K562 (cell line): ENCODE results near the gene ENTPD3. TPM values are rescaled to one million over a fixed set of nuclear protein-coding genes. Genes with fewer than 3 reads are reported as not detected.
A peak's percentile ranks its signal among the peaks of the same experiment; 100 is the strongest.

Experiments used
- ATAC-seq: fragments of 200-7000 bp; cut with Tn5 transposase; 3 replicates; pipeline ENCODE4 v1.9.1; 2020; ENCODE audit warnings: moderate library complexity
- BruUV-seq: library from RNA; stranded (reverse); fragments of 400-500 nt; replicated peaks from 2 replicates; lab custom pipeline; 2021; lab: Mats Ljungman, UMichigan
- CTCF ChIA-PET: fragments of 300-600 bp; formaldehyde crosslinking; extraction: SDS; loops from one replicate; lab custom pipeline; 2021; ENCODE audit warnings: low intra/inter-chr PET ratio; lab: Yijun Ruan, JAX
- POLR2A ChIA-PET: fragments of 300-600, 350-650 bp; sonication (Branson Sonifier 250); formaldehyde crosslinking; extraction: SDS; loops from one replicate; lab custom pipeline; 2021; ENCODE audit warnings: antibody characterized with exemption, inconsistent platforms; lab: Yijun Ruan, JAX
- DNase-seq, 4 experiments: peaks; one replicate each; pipeline versions ENCODE4 v3.0.0 to v3.0.0-alpha.2; 2011 to 2018; ENCODE audit warnings: low spot score in 3 of 4, mixed read lengths in 3 of 4; ENCODE audit errors: extremely low read depth in 1 of 4
- FAIRE-seq: peaks from 2 replicates; lab custom pipeline; 2011; peaks lifted over from hg19 to GRCh38; lab: Jason Lieb, UNC
- H2AFZ ChIP-seq: 2 replicates; pipeline ENCODE4 v1.6.0; 2011; ENCODE audit warnings: low read depth, low read length, control low read depth, inconsistent platforms
- H3K27ac ChIP-seq: fragments of 200-600 bp; 3 replicates; pipeline ENCODE4 v1.8.0; 2011; ENCODE audit warnings: low read depth, mild to moderate bottlenecking, control low read depth, inconsistent platforms, low read length, moderate library complexity, mixed read lengths; ENCODE audit errors: extremely low read depth
- H3K27me3 ChIP-seq, 2 experiments: fragments of 300-600 bp in 1 of 2; 2 replicates in 1 of 2; 3 replicates in 1 of 2; pipeline versions ENCODE4 v1.6.0 to v1.8.0; 2011; ENCODE audit warnings: inconsistent platforms in 2 of 2, low read length in 2 of 2, mild to moderate bottlenecking in 1 of 2, mixed read lengths in 1 of 2, moderate library complexity in 1 of 2; ENCODE audit not compliant: control insufficient read depth in 2 of 2, insufficient read depth in 2 of 2
- H3K36me3 ChIP-seq: fragments of 300-600 bp; 3 replicates; pipeline ENCODE4 v1.8.0; 2011; ENCODE audit warnings: mild to moderate bottlenecking, low read length, inconsistent platforms; ENCODE audit not compliant: control insufficient read depth, insufficient read depth
- H3K4me1 ChIP-seq, 2 experiments: fragments of 200-600 bp in 1 of 2; replicated peaks in 1 of 2; 2 replicates in 1 of 2; 3 replicates in 1 of 2; pipeline versions ENCODE4 v1.5.1 to v1.8.0; 2011; ENCODE audit warnings: inconsistent platforms in 2 of 2, low read length in 2 of 2, mild to moderate bottlenecking in 1 of 2, mixed read lengths in 1 of 2, moderate library complexity in 1 of 2; ENCODE audit not compliant: control insufficient read depth in 2 of 2, insufficient read depth in 2 of 2
- H3K4me2 ChIP-seq: 2 replicates; pipeline ENCODE4 v1.6.1; 2011; ENCODE audit warnings: low read length, control low read depth, inconsistent platforms, mixed read lengths; ENCODE audit not compliant: insufficient read depth
- H3K4me3 ChIP-seq: fragments of 200-600 bp; sonication (generic), shearing (Covaris generic); 2 replicates; pipeline ENCODE4 v1.5.1; 2016; ENCODE audit warnings: control low read depth, inconsistent platforms
- H3K79me2 ChIP-seq: fragments of 200-600 bp; 3 replicates; pipeline ENCODE4 v1.8.0; 2011; ENCODE audit warnings: low read length, inconsistent platforms; ENCODE audit not compliant: control insufficient read depth, insufficient read depth
- H3K9ac ChIP-seq, 2 experiments: 2 replicates each; pipeline versions ENCODE4 v1.6.0 to v1.6.1; 2011; ENCODE audit warnings: low read depth in 2 of 2, low read length in 2 of 2, control low read depth in 1 of 2, inconsistent platforms in 1 of 2, mild to moderate bottlenecking in 1 of 2, mixed read lengths in 1 of 2; ENCODE audit not compliant: insufficient read depth in 1 of 2
- H3K9me1 ChIP-seq: one replicate; pipeline ENCODE4 v1.6.0; 2011; ENCODE audit warnings: inconsistent platforms, mild to moderate bottlenecking, low read length, moderate library complexity; ENCODE audit not compliant: control insufficient read depth, insufficient read depth
- H3K9me3 ChIP-seq: replicated peaks from 2 replicates; pipeline ENCODE4 v1.5.1; 2011; ENCODE audit warnings: low read depth, low read length, inconsistent platforms; ENCODE audit not compliant: control insufficient read depth, insufficient read depth
- H4K20me1 ChIP-seq: replicated peaks from 2 replicates; pipeline ENCODE4 v1.6.1; 2011; ENCODE audit warnings: low read length, inconsistent platforms, mixed read lengths; ENCODE audit not compliant: control insufficient read depth, insufficient read depth
- BCOR ChIP-seq: fragments of 450-650 bp; IDR thresholded peaks from 2 replicates; pipeline ENCODE4 v1.6.1; 2016
- CCAR2 ChIP-seq: fragments of 200-400 bp; formaldehyde crosslinking; IDR thresholded peaks from 2 replicates; pipeline ENCODE4 v1.6.1; 2017; ENCODE audit warnings: mild to moderate bottlenecking, low read depth, low read length
- FOXK2 ChIP-seq, 2 experiments: fragments of 450-650 bp; IDR thresholded peaks in 1 of 2; conservative IDR thresholded peaks in 1 of 2; 2 replicates each; pipeline ENCODE4 v1.6.1; 2016; ENCODE audit warnings: low read depth in 2 of 2, mild to moderate bottlenecking in 1 of 2
- HDAC1 ChIP-seq, 2 experiments: fragments of 450-650 bp; IDR thresholded peaks; 2 replicates each; pipeline ENCODE4 v1.6.1; 2016 to 2017; ENCODE audit warnings: inconsistent platforms in 1 of 2, mild to moderate bottlenecking in 1 of 2, moderate library complexity in 1 of 2
- HEY1 ChIP-seq: fragments of 250-450 bp; sonication (Bioruptor Pico); IDR thresholded peaks from 2 replicates; pipeline ENCODE4 v1.5.0; 2020; ENCODE audit warnings: mild to moderate bottlenecking, moderate library complexity, borderline replicate concordance
- KAT7 ChIP-seq: sonication (generic); formaldehyde crosslinking; IDR thresholded peaks from 2 replicates; pipeline ENCODE4 v1.8.0; 2022; ENCODE audit warnings: missing genetic modification reagents, mild to moderate bottlenecking, borderline replicate concordance
- NFIC ChIP-seq: fragments of 450-650 bp; IDR thresholded peaks from 2 replicates; pipeline ENCODE4 v1.6.1; 2017; ENCODE audit warnings: mild to moderate bottlenecking, inconsistent platforms
- RBM25 ChIP-seq: fragments of 200-400 bp; formaldehyde crosslinking; IDR thresholded peaks from 2 replicates; pipeline ENCODE4 v1.6.1; 2018; ENCODE audit warnings: low read length, low read depth, moderate library complexity; ENCODE audit not compliant: severe bottlenecking
- TCF3 ChIP-seq: sonication (generic); formaldehyde crosslinking; IDR thresholded peaks from 2 replicates; pipeline ENCODE4 v1.4.0; 2020; ENCODE audit warnings: mild to moderate bottlenecking, missing genetic modification reagents
- ZNF121 ChIP-seq: sonication (generic); formaldehyde crosslinking; conservative IDR thresholded peaks from 2 replicates; pipeline ENCODE4 v1.8.0; 2022; ENCODE audit warnings: missing genetic modification reagents
- ZNF431 ChIP-seq: sonication (generic); formaldehyde crosslinking; IDR thresholded peaks from 2 replicates; pipeline ENCODE4 v1.8.0; 2022; ENCODE audit warnings: mild to moderate bottlenecking, missing genetic modification reagents
- WGBS: fragments of 100-300 bp; shearing (Covaris generic); methylation state at CpG from one replicate; pipeline ENCODE4 v1.1.6; 2016; ENCODE audit warnings: low coverage, mixed read lengths; ENCODE audit not compliant: insufficient coverage; ENCODE audit errors: missing lambda C conversion rate; 5-methylcytosine and 5-hydroxymethylcytosine counted together
- in situ Hi-C: fragments of 300-500 bp; cut with MboI; formaldehyde crosslinking; loops from 4 replicates; pipeline ENCODE4 v1.15.0; 2018; ENCODE audit warnings: inconsistent platforms, mixed read lengths
- intact Hi-C: fragments of 100-400 bp; cut with micrococcal nuclease; formaldehyde crosslinking; loops from 2 replicates; pipeline ENCODE4 v1.14.2; 2022
- polyA plus RNA-seq, 8 experiments: library from polyadenylated mRNA; depleted of rRNA in 4 of 8; stranded (reverse) in 5 of 8; unstranded in 3 of 8; fragments of >200 nt; fragmentation: Nextera tagmentation in 2 of 8; fragmentation: Illumina TruSeq in 1 of 8; extraction: Ambion mirVana in 2 of 8; extraction: Trizol in 1 of 8; gene quantifications; 2 replicates each; pipeline versions ENCODE4 v1.2.1 to v1.2.3, GENCODE V29; 2011 to 2014; ENCODE audit warnings: inconsistent platforms in 1 of 8, missing spikeins in 1 of 8
- total RNA-seq, 7 experiments: library from RNA; depleted of rRNA in 6 of 7; stranded (reverse); fragments of >200 nt in 6 of 7; fragmentation: Illumina TruSeq in 2 of 7; extraction: Trizol in 2 of 7; gene quantifications; 2 replicates each; pipeline versions ENCODE4 v1.2.1 to v1.2.3, GENCODE V29; 2011 to 2021; ENCODE audit warnings: low replicate concordance in 1 of 7
- TF ChIP-seq, protein P1 (sequence below): fragments of 450-650 bp; IDR thresholded peaks from 2 replicates; pipeline ENCODE4 v1.6.1; 2017; ENCODE audit warnings: antibody characterized with exemption, mild to moderate bottlenecking

Gene ENTPD3
- total and polyA plus RNA-seq, 9 of the 15 experiments (the other 6 are each of a cell fraction or from before 2014, with no cell fraction given) = 0.23 to 2.1 (median 0.58) TPM

DNA sequence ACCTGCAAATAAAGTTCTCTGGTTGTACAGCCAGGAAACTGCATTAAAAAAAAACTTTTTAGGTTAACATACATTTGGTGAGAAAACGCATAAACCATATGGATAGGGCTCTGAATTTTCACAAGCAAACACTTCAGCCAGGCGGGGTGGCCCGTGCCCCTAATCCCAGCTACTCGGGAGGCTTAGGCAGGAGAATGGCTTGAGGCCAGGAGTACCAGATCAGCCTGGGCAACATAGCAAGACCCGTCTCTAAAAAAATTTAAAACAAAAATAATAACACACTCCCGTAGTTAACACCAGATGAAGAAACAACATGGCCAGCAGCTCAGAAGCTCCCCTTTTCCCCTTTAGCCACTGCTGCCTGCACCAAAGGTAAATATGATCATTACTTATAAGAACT lies 66.9 kb downstream of the ENTPD3 start:
- Histone ChIP-seq H2AFZ (peak overlapping the region; percentile 82), H3K4me3 (peak overlapping the region; percentile 57), H3K27me3 (no peaks in the 10 kb centered on the region), H3K4me1 (peaks cover 12 to 21% of the 10 kb centered on the region in 2 experiments), H3K9ac (peak overlapping the region; percentile 79 to 81), H3K79me2 (peaks cover 29% of the 10 kb centered on the region), H3K4me2 (peak overlapping the region; percentile 85), H3K9me3 (no peaks in the 10 kb centered on the region), H3K27ac (peak overlapping the region; percentile 52; the same call in 2 of the 3 replicates), H3K36me3 (peaks cover 15% of the 10 kb centered on the region), H4K20me1 (no peaks in the 10 kb centered on the region; the same call in 1 of the 2 replicates), H3K9me1 (no peaks in the 10 kb centered on the region)
- ATAC-seq (no peak), FAIRE-seq (no peak), DNase-seq (no peak)
- WGBS = 4% methylated on average over 6 of the region's 6 CpGs
- intact Hi-C loops (loop anchor here (1.0 to 10.0 kb wide), 3 partner anchors 71 to 1069 kb away; partner anchors contain the start of genes SLC25A38 and ZNF621), in situ Hi-C loops (loop anchor here (25.0 kb wide), 1 partner anchor 1042 kb away; the partner anchor contains the start of gene RPSA)
- POLR2A ChIA-PET = interaction anchor here (0.6 to 4.4 kb wide), 7 partner anchors 8 to 145 kb away, joined by 3 to 37 read pairs (median 4); partner anchors contain the start of genes EIF1B and ZNF620
- BruUV-seq = no TSS peak
- TF ChIP-seq ZNF431 (CRISPR knock-in tag) (0 out of 2 replicates have a peak, but pooled peaks have one; percentile 5), BCOR (peak; percentile 31; the same call in 1 of the 2 replicates), ZNF121 (CRISPR knock-in tag) (peak; percentile 87), RBM25 (peak; percentile 40), TCF3 (CRISPR knock-in tag) (no peak), CCAR2 (no peak), HDAC1 (IDR thresholded peaks at IDR 0.05) (peak in 1 of 2 experiments; percentile 38; a peak in 1 of 4 replicates), KAT7 (CRISPR knock-in tag) (0 out of 2 replicates have a peak, but pooled peaks have one; percentile 11), HEY1 (no peak), NFIC (peak; percentile 53), FOXK2 (conservative IDR thresholded peaks at IDR 0.05 in 1 of 2, IDR thresholded peaks at IDR 0.05 in 1 of 2; ENCODE audit: low read depth in 2 of 2) (peak in 1 of 2 experiments; percentile 41; a peak in 1 of 4 replicates)
- TF ChIP-seq, protein P1, sequence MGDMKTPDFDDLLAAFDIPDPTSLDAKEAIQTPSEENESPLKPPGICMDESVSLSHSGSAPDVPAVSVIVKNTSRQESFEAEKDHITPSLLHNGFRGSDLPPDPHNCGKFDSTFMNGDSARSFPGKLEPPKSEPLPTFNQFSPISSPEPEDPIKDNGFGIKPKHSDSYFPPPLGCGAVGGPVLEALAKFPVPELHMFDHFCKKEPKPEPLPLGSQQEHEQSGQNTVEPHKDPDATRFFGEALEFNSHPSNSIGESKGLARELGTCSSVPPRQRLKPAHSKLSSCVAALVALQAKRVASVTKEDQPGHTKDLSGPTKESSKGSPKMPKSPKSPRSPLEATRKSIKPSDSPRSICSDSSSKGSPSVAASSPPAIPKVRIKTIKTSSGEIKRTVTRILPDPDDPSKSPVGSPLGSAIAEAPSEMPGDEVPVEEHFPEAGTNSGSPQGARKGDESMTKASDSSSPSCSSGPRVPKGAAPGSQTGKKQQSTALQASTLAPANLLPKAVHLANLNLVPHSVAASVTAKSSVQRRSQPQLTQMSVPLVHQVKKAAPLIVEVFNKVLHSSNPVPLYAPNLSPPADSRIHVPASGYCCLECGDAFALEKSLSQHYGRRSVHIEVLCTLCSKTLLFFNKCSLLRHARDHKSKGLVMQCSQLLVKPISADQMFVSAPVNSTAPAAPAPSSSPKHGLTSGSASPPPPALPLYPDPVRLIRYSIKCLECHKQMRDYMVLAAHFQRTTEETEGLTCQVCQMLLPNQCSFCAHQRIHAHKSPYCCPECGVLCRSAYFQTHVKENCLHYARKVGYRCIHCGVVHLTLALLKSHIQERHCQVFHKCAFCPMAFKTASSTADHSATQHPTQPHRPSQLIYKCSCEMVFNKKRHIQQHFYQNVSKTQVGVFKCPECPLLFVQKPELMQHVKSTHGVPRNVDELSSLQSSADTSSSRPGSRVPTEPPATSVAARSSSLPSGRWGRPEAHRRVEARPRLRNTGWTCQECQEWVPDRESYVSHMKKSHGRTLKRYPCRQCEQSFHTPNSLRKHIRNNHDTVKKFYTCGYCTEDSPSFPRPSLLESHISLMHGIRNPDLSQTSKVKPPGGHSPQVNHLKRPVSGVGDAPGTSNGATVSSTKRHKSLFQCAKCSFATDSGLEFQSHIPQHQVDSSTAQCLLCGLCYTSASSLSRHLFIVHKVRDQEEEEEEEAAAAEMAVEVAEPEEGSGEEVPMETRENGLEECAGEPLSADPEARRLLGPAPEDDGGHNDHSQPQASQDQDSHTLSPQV = 0 out of 2 replicates have a peak, but pooled peaks have one; percentile 30
- CTCF ChIA-PET = no interaction called here
